ENCODE data around the gene GPR179.

GPR179 gene

GRCh38 chr17:38343608-38344419, at the start of gene GPR179:
TSS of gene GPR179 (minus strand) at chr17:38343956. CDS start at chr17:38343789, 167 bp downstream.
- no peak within 1 kb of the TSS for H3K4me3 ChIP-seq (ENCODE audit: low read depth, low read length)

GRCh38 chr17:38379448-38379847, 35.7 kb upstream of the GPR179 start:
- H3K4me3 ChIP-seq (ENCODE audit: low read depth, low read length), result no peak overlapping the region
- no peak for TF ChIP-seq CTCF (IDR thresholded peaks at IDR 0.05; ENCODE audit: low read depth, low read length)

More at GRCh38 chr17:38343608-38344419, at the start of gene GPR179:
- TF ChIP-seq CTCF (IDR thresholded peaks at IDR 0.05; ENCODE audit: low read depth, low read length), result no peak

GRCh38 chr17:38369124-38369886, 25.5 kb upstream of the GPR179 start:
- TF ChIP-seq CTCF (IDR thresholded peaks at IDR 0.05; ENCODE audit: low read depth, low read length), result no peak
- no peak overlapping the region for H3K4me3 ChIP-seq (ENCODE audit: low read depth, low read length)

- no peak overlapping the region for H3K4me3 ChIP-seq (ENCODE audit: low read depth, low read length)
- no peak for TF ChIP-seq CTCF (IDR thresholded peaks at IDR 0.05; ENCODE audit: low read depth, low read length)
Measured at GRCh38 chr17:38364741-38365140, 21.0 kb upstream of the GPR179 start.

- H3K4me3 ChIP-seq (ENCODE audit: low read depth, low read length), result no peak overlapping the region
- no peak for TF ChIP-seq CTCF (IDR thresholded peaks at IDR 0.05; ENCODE audit: low read depth, low read length)
Measured at GRCh38 chr17:38363016-38363415, 19.3 kb upstream of the GPR179 start.

- no peak overlapping the region for H3K4me3 ChIP-seq (ENCODE audit: low read depth, low read length)
- TF ChIP-seq CTCF (IDR thresholded peaks at IDR 0.05; ENCODE audit: low read depth, low read length), result no peak
Measured at GRCh38 chr17:38361694-38362465, 18.1 kb upstream of the GPR179 start.
